T47D (cell line): ENCODE measurements around the gene CCDC185.
A peak's percentile ranks its signal among the peaks of the same experiment; 100 is the strongest.

Source experiments
- DNase-seq, 2 experiments: peaks; one replicate each; pipeline versions ENCODE4 v3.0.0 to v3.0.0-alpha.2; 2011 to 2012; ENCODE audit warnings: low read depth in 1 of 2, low spot score in 1 of 2
- JUND ChIP-seq: IDR thresholded peaks from 2 replicates; pipeline ENCODE4 v1.6.1; 2012; ENCODE audit warnings: low read depth
- in situ Hi-C: cut with HindIII; loops from 2 replicates; pipeline ENCODE4 v1.10.0; 2016; ENCODE audit warnings: low sequenced_read_pairs, low pct_unique_long_range_greater_than_20kb

CCDC185 gene

DNA sequence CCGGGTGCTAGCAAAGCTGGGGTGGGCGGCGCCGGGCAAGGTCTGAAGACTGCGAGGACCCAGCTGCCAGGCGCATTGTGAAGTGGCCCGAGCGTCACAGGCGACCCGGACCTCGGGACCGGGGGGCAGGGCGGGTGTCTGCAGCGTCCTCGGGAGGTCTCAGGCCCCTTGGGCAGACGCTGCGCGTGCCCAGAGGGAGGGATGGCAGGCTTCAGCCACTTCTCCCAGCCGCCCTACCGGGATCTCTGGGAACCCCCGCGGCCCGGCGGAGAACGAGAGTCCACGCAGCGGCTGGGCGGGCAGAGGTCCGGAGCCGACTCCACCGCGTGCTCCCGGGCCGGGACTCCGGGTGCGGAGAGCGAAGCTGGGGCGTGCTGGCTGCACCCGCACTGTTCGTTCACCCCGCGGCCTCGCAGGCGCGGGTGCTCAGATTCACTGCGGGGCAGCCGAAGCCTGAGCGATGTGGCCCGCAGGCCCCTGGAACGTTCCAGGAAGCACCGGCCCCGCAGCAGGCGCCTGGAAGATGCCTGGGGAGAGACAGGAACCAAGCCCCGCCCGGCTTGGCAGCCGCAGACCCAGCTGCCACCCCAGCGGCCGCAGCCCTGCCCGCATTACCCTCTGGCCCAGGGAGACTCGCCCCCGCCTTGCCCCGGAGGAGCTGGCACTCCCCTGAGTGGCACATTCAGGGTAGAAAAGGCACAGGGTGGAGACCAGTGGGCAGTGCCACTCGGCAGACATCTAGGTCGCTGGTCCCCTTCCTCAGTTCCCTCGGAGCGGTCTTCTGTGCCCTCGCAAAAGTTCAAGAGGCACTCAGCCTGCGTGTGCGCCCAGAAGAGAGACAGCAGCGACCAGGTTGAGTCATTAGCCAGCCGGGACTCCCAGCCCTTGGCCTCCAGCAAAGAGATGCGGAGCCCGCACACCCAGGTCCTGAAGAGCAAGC lies at the start of gene CCDC185:
TSS of gene CCDC185 (plus strand) at position 141 of the 940 bp plus-strand sequence. CDS start at position 202, 61 bp downstream.
- peak; percentile 18 to 66 for DNase-seq
- no peak for TF ChIP-seq JUND
- in situ Hi-C loops: no loop called here

GRCh38 chr1:223343692-223344091 lies 49.5 kb upstream of the CCDC185 start:
- no peak for DNase-seq
- TF ChIP-seq JUND: no peak
- in situ Hi-C loops: no loop called here

- no peak for TF ChIP-seq JUND
- DNase-seq: no peak
- in situ Hi-C loops: no loop called here
Observed at GRCh38 chr1:223344491-223344890, 48.7 kb upstream of the CCDC185 start.

DNA sequence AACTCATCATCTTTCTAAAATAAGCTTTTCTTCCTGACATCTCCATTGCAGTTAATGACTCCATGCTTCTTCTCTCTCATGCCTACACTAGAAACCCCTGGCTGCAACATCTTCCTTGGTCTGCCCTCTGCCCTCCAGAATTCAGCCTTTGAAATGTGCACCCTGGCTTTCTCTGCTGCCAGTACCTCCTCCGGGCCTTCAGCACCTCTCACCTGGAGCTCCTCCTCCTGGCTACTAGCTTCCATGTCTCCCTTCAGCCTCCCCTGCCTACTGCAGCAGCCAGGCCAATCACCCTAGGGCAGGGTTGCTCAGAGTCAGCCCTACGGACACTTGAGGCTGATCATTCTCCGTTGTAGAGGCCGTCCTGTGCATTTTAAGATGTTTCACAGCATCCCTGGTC lies 47.5 kb upstream of the CCDC185 start:
- in situ Hi-C loops: no loop called here
- peak in 1 of 2 experiments; percentile 48 for DNase-seq
- TF ChIP-seq JUND: no peak

- in situ Hi-C loops: no loop called here
- TF ChIP-seq JUND: no peak
- DNase-seq: no peak
Observed at GRCh38 chr1:223346311-223346710, 46.9 kb upstream of the CCDC185 start.

DNA sequence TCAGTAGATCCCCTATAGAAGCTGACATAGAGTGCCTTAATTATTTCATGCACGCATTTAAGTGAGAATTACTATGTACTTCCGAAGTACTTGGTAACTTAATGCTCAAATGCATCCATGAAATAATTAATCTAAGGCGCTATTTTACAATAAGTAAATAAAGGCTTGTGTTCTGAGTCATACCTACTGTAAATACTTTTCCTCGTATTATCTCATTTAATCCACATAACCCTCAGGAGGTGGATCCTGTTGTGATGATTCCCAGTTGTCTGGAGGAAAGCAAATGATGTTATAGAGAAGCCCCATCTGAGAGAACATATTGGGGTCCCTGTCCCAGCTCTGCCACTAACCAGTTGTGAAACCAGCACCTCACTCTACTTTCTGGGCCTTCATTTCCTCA lies 45.6 kb upstream of the CCDC185 start:
- no peak for TF ChIP-seq JUND
- in situ Hi-C loops: no loop called here

GRCh38 chr1:223348439-223348838 lies 44.8 kb upstream of the CCDC185 start:
- in situ Hi-C loops: no loop called here
- DNase-seq: peak in 1 of 2 experiments; percentile 8
- no peak for TF ChIP-seq JUND

More for the DNA sequence above, 45.6 kb upstream of the CCDC185 start:
- DNase-seq: no peak

- in situ Hi-C loops: no loop called here
- no peak for TF ChIP-seq JUND
- DNase-seq: no peak
Observed at GRCh38 chr1:223349241-223349640, 44.0 kb upstream of the CCDC185 start.

GRCh38 chr1:223350361-223350908 lies 42.8 kb upstream of the CCDC185 start:
- TF ChIP-seq JUND: no peak
- in situ Hi-C loops: no loop called here
- DNase-seq: peak in 1 of 2 experiments; percentile 12

DNA sequence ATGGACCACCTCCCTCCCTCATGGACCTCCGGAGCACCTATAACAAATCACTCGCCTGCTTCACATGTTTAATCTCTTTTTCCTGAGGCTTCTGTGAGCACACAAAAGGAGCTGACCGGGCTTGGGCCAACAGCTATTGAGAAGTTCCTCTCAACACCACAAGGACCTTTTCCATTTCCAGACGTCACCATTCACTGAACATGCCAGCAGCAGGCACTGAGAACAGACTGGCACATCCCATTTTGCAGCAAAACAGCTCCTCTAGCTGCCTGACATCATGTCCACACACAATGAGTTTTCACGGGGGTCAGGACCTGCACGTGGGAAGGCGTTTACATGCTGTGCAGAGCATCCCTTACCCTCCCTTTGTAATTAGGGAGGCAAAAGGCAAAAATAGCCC lies 40.3 kb upstream of the CCDC185 start:
- DNase-seq: peak in 1 of 2 experiments; percentile 7
- in situ Hi-C loops: no loop called here
- TF ChIP-seq JUND: no peak

DNA sequence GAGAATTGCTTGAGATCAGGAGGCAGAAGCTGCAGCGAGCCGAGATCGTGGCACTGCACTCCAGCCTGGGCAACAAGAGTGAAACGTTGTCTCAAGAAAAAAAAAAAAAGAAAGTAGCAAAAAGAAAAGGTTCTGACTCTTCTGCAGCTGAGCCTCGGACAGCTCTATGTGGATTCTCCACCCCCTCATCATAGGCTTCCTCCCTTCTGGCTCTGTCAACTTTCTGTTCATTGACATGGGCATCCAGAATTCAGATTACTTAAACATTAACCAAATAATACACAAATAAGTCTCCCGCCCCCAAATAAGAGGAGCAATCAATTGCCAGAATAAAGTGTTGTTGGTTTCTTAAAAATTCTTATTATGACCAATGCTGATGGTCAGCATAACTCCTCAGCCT lies 39.3 kb upstream of the CCDC185 start:
- TF ChIP-seq JUND: no peak
- DNase-seq: no peak
- in situ Hi-C loops: no loop called here

- no peak for DNase-seq
- TF ChIP-seq JUND: no peak
- in situ Hi-C loops: no loop called here
Observed at GRCh38 chr1:223355699-223356098, 37.5 kb upstream of the CCDC185 start.

- DNase-seq: peak; percentile 38 to 56
- in situ Hi-C loops: no loop called here
- no peak for TF ChIP-seq JUND
Observed at GRCh38 chr1:223358826-223359225, 34.4 kb upstream of the CCDC185 start.
